D721Med (cell line): ENCODE measurements around the gene ALAS1.

ENCODE experiments used
- DNase-seq: peaks from one replicate; pipeline ENCODE4 v3.0.0; 2011; ENCODE audit warnings: low spot score; ENCODE audit not compliant: insufficient read length
- FAIRE-seq: peaks from 2 replicates; lab custom pipeline; 2011; peaks lifted over from hg19 to GRCh38; lab: Jason Lieb, UNC
- TF ChIP-seq, protein P1 (sequence below): IDR thresholded peaks from 2 replicates; pipeline ENCODE4 v1.5.1; 2012; ENCODE audit warnings: mild to moderate bottlenecking, control low read depth; ENCODE audit not compliant: insufficient read depth; ENCODE audit errors: missing control alignments

The ALAS1 gene

DNA sequence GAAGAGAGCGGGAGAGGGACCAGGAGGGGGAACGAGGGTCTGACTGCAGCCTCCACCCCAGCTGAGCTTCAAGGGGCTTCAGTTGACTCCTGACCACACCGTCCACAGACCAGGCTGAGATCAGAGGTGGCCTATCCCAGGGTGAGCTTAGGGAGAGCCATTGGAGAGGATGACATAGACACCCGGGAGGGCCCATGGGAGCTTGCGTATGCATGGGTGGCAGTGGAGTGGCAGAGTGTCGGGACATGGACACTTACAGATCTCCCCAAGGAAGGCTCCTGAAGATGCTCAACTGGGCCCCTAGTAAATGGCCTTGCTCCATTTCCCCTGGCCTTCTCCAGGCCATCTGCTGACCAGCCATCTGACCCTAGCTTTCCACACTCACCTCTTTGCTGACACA is 12.6 kb upstream of the ALAS1 start:
- FAIRE-seq: no peak
- TF ChIP-seq, protein P1, sequence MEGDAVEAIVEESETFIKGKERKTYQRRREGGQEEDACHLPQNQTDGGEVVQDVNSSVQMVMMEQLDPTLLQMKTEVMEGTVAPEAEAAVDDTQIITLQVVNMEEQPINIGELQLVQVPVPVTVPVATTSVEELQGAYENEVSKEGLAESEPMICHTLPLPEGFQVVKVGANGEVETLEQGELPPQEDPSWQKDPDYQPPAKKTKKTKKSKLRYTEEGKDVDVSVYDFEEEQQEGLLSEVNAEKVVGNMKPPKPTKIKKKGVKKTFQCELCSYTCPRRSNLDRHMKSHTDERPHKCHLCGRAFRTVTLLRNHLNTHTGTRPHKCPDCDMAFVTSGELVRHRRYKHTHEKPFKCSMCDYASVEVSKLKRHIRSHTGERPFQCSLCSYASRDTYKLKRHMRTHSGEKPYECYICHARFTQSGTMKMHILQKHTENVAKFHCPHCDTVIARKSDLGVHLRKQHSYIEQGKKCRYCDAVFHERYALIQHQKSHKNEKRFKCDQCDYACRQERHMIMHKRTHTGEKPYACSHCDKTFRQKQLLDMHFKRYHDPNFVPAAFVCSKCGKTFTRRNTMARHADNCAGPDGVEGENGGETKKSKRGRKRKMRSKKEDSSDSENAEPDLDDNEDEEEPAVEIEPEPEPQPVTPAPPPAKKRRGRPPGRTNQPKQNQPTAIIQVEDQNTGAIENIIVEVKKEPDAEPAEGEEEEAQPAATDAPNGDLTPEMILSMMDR: no peak
- DNase-seq: no peak

DNA sequence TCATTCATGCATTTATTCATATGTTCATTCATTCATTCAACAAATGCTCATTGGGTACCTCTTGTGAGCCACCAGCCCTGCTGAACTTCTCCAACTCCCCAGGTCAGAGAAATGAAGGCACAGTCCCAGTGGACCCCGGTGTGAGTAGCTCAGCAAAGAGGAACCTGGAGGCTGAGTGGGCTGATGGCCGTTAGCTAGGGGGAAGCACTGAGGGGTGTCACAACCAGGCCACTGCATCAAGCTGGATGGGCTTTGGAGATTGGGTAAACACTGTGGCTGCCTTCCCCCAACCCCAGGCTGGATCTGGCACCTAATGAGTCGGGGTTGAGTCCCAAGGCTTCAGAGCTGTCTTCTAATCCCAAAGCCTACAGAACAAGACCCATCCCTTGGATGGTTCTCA is 12.1 kb upstream of the ALAS1 start:
- no peak for DNase-seq
- FAIRE-seq: no peak
- TF ChIP-seq, protein P1: no peak

DNA sequence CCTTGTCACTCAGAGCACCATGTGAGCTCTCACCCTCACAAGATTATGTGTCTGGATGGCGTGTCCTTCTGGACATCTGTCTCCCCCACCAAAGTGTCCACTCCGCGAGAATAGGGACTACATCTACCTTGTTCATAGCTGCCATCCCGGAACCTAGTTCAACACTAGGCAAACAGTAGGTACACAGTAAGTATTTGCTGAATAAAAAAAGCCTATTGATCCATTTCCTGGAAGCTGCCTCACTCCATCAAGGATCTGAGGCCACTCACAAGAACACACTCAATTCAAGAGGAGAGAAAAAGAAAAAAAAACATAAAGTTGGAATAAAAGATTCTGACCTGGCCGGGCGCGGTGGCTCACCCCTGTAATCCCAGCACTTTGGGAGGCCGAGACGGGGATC is 11.2 kb upstream of the ALAS1 start:
- TF ChIP-seq, protein P1: no peak
- FAIRE-seq: no peak
- no peak for DNase-seq

DNA sequence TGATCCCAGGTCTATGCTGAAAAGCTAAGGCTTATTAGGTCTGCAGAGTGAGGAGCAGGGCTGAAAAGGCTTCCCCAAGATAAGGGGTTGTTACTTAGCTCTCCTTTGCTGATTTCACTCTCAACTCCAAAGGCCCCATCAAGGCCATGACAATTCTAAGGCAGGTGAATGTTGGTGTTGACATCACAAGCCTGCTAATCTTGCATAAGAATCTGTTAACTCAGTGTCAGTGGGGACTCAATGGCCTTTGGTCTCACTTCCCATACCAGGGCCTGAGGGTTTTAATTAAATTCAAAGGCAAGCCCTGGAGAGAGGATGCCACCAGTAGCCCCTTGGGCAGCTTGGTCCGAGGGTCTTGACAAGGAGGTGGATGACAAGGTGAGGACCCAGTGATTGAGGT is 9.4 kb upstream of the ALAS1 start:
- TF ChIP-seq, protein P1: no peak
- FAIRE-seq (no peak), DNase-seq (no peak)

DNA sequence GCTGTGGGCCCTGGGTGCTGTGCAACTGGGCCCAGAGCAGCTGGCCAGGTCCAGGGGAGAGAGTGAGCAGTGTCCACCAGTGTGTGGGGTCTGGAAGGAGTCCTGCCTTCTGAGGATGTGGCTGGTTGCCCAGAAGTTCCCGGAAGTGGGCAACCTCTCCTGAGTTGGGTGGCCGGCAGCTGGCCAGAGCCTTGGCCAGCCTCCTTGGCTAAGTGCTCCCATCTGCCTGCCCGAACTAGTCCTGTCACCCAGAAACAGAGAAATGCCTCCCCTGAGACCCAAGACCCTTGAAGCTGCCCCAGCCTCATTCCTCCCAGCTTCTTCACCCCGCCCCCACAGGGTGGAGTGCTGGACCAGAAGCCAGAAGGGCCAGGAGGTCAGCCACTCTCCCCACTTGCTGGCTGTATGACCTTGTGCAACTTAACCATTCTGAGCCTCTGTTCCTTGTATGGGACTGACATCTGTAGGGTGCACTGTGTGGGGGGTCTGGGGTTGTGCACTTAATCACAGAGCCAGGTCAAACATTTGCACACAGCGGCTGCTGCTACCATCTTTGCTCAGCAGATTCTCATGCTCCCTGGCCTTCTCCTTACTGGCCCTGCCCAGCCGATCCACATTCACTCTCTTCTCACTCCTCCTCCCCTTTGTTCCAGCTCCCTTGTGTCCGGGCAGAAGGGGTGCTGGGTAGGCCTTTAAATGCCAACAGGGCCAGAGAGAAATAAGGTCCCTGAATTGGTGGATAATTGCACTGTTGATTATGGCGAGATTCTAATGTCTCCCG is 7.5 kb upstream of the ALAS1 start:
- DNase-seq (no peak), FAIRE-seq (no peak)

DNA sequence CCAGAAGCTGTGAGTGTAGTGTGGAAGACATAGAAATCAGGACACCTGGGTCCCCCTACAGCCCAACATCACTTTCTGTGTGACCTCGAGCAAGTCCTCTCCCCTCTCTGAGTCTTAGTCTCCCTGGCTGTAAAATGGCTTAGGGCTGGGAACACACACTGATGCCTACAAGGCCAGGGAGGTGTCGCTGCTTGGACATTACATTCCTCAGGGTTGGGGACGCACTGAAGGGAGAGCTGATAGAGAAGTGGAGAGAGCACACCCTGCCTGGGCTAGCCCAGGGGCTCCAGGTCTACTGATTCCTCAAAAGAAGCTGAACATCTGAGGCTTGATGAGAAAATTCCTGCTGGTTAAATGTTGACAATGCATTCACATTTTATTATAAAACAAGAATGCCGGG is 6.3 kb upstream of the ALAS1 start:
- FAIRE-seq (no peak), DNase-seq (no peak)
- TF ChIP-seq, protein P1: no peak

More for the DNA sequence above, 7.5 kb upstream of the ALAS1 start:
- TF ChIP-seq, protein P1: no peak

DNA sequence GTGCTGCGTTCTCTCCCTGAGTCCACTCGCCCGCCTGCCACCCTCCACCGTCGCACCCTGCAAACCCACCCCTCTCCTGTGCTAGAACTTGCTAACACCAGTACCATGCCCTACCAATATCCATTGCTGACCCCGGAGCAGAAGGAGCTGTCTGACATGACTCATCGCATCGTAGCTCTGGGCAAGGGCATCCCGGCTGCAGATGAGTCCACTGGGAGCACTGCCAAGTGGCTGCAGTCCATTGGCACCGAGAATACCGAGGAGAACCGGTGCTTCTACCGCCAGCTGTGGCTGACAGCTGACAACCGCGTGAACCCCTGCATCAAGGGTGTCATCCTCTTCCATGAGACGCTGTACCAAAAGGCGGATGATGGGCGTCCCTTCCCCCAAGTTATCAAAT is 4.9 kb upstream of the ALAS1 start:
- no peak for DNase-seq
- FAIRE-seq: no peak
- TF ChIP-seq, protein P1: no peak
